ENCODE measurements around the gene FER. TPM values are rescaled to one million over a fixed set of nuclear protein-coding genes. Genes with fewer than 3 reads are reported as not detected.
"Not testable (repeated sequence)": the region's sequence is repeated elsewhere in the genome, so short reads cannot be mapped to it uniquely, and the experiment has no call there.

Gene FER
- total RNA-seq, 1 donor from 2014 or later = 30.9 TPM

GRCh38 chr5:108975697-108976096, 228.0 kb downstream of the FER start:
- no peaks in the 10 kb centered on the region for H3K4me1 Mint-ChIP-seq (ENCODE audit: low read depth, unreplicated experiment)
- DNase-seq = no peak
- TF ChIP-seq, protein P1, sequence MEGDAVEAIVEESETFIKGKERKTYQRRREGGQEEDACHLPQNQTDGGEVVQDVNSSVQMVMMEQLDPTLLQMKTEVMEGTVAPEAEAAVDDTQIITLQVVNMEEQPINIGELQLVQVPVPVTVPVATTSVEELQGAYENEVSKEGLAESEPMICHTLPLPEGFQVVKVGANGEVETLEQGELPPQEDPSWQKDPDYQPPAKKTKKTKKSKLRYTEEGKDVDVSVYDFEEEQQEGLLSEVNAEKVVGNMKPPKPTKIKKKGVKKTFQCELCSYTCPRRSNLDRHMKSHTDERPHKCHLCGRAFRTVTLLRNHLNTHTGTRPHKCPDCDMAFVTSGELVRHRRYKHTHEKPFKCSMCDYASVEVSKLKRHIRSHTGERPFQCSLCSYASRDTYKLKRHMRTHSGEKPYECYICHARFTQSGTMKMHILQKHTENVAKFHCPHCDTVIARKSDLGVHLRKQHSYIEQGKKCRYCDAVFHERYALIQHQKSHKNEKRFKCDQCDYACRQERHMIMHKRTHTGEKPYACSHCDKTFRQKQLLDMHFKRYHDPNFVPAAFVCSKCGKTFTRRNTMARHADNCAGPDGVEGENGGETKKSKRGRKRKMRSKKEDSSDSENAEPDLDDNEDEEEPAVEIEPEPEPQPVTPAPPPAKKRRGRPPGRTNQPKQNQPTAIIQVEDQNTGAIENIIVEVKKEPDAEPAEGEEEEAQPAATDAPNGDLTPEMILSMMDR (IDR thresholded peaks at IDR 0.05; ENCODE audit: partially characterized antibody, unreplicated experiment) = no peak
- H3K36me3 Mint-ChIP-seq (ENCODE audit: unreplicated experiment) = no peaks in the 10 kb centered on the region
- H3K4me3 Mint-ChIP-seq (ENCODE audit: unreplicated experiment) = no peak overlapping the region
- H3K9me3 Mint-ChIP-seq (ENCODE audit: unreplicated experiment) = no peaks in the 10 kb centered on the region
- no peaks in the 10 kb centered on the region for H3K27me3 Mint-ChIP-seq (ENCODE audit: unreplicated experiment)
- H3K27ac Mint-ChIP-seq (ENCODE audit: unreplicated experiment) = no peak overlapping the region

GRCh38 chr5:108983461-108984092, 235.9 kb downstream of the FER start:
- TF ChIP-seq, protein P1 (IDR thresholded peaks at IDR 0.05; ENCODE audit: partially characterized antibody, unreplicated experiment) = no peak
- peaks cover 10% of the 10 kb centered on the region for H3K36me3 Mint-ChIP-seq (ENCODE audit: unreplicated experiment)
- H3K27ac Mint-ChIP-seq (ENCODE audit: unreplicated experiment) = no peak overlapping the region
- no peaks in the 10 kb centered on the region for H3K27me3 Mint-ChIP-seq (ENCODE audit: unreplicated experiment)
- DNase-seq = no peak
- H3K9me3 Mint-ChIP-seq (ENCODE audit: unreplicated experiment) = peaks cover 4% of the 10 kb centered on the region
- H3K4me1 Mint-ChIP-seq (ENCODE audit: low read depth, unreplicated experiment) = peaks cover 2% of the 10 kb centered on the region
- H3K4me3 Mint-ChIP-seq (ENCODE audit: unreplicated experiment) = no peak overlapping the region

- peaks cover 6% of the 10 kb centered on the region for H3K27me3 Mint-ChIP-seq (ENCODE audit: unreplicated experiment)
- TF ChIP-seq, protein P1 (IDR thresholded peaks at IDR 0.05; ENCODE audit: partially characterized antibody, unreplicated experiment) = no peak
- H3K4me3 Mint-ChIP-seq (ENCODE audit: unreplicated experiment) = no peak overlapping the region
- peaks cover 26% of the 10 kb centered on the region for H3K36me3 Mint-ChIP-seq (ENCODE audit: unreplicated experiment)
- H3K4me1 Mint-ChIP-seq (ENCODE audit: low read depth, unreplicated experiment) = peaks cover 3% of the 10 kb centered on the region
- peaks cover 18% of the 10 kb centered on the region for H3K9me3 Mint-ChIP-seq (ENCODE audit: unreplicated experiment)
- no peak overlapping the region for H3K27ac Mint-ChIP-seq (ENCODE audit: unreplicated experiment)
- no peak for DNase-seq
Observed at GRCh38 chr5:108989761-108990392, 242.2 kb downstream of the FER start.

- Mint-ChIP-seq H3K27ac (ENCODE audit: unreplicated experiment) (peak overlapping the region; percentile 81), H3K9me3 (ENCODE audit: unreplicated experiment) (peaks cover 21% of the 10 kb centered on the region), H3K36me3 (ENCODE audit: unreplicated experiment) (peaks cover 36% of the 10 kb centered on the region)
- not testable (repeated sequence) for H3K4me1 Mint-ChIP-seq (ENCODE audit: low read depth, unreplicated experiment); H3K4me3 Mint-ChIP-seq (ENCODE audit: unreplicated experiment); H3K27me3 Mint-ChIP-seq (ENCODE audit: unreplicated experiment)
- peak; percentile 16 for DNase-seq
Observed at GRCh38 chr5:108992396-108993085, 244.8 kb downstream of the FER start.

DNA sequence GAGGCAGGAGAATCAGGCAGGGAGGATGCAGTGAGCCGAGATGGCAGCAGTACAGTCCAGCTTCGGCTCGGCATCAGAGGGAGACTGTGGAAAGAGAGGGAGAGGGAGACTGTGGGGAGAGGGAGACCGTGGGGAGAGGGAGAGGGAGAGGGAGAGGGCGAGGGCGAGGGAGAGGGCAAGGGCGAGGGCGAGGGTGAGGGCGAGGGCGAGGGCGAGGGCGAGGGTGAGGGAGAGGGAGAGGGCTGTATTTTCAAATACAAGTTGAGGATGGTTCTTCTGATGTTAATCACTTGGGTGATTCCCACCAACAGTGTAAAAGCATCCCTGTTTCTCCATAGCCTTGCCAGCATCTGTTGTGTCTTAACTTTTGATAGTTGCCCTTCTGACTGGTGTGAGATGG, 245.7 kb downstream of the FER start:
- H3K4me3 Mint-ChIP-seq (ENCODE audit: unreplicated experiment); DNase-seq; H3K27me3 Mint-ChIP-seq (ENCODE audit: unreplicated experiment); H3K4me1 Mint-ChIP-seq (ENCODE audit: low read depth, unreplicated experiment): not testable (repeated sequence)
- peaks cover 27% of the 10 kb centered on the region for H3K36me3 Mint-ChIP-seq (ENCODE audit: unreplicated experiment)
- peak overlapping the region; percentile 89 for H3K27ac Mint-ChIP-seq (ENCODE audit: unreplicated experiment)
- peaks cover 21% of the 10 kb centered on the region for H3K9me3 Mint-ChIP-seq (ENCODE audit: unreplicated experiment)

DNA sequence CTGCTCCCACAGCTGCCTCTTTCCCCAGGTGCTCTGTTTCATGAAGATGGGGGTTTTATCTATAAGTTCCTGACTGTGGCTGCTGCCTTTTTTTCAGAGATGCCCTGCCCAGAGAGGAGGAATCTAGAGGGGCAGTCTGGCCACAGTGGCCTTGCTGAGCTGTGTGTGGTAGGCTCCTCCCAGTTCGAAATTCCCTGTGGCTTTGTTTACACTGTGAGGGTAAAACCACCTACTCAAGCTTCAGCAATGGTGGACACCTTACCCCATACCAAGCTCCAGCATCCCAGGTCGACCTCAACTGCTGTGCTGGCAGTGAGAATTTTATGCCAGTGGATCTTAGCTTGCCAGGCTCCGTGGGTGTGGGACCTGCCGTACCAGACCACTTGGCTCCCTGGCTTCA, 250.0 kb downstream of the FER start:
- DNase-seq = no peak
- Mint-ChIP-seq H3K4me1 (ENCODE audit: low read depth, unreplicated experiment) (peaks cover 2% of the 10 kb centered on the region), H3K9me3 (ENCODE audit: unreplicated experiment) (peaks cover 19% of the 10 kb centered on the region), H3K36me3 (ENCODE audit: unreplicated experiment) (peaks cover 23% of the 10 kb centered on the region), H3K4me3 (ENCODE audit: unreplicated experiment) (no peak overlapping the region), H3K27me3 (ENCODE audit: unreplicated experiment) (peaks cover 6% of the 10 kb centered on the region), H3K27ac (ENCODE audit: unreplicated experiment) (no peak overlapping the region)
- TF ChIP-seq, protein P1 (IDR thresholded peaks at IDR 0.05; ENCODE audit: partially characterized antibody, unreplicated experiment) = no peak
